ENCODE measurements around the gene CNTN4.

CNTN4 gene

GRCh38 chr3:2597615-2598014, 498.9 kb downstream of the CNTN4 start:
- no peak for DNase-seq (ENCODE audit: low spot score)

GRCh38 chr3:2599471-2599870, 500.8 kb downstream of the CNTN4 start:
- no peak for DNase-seq (ENCODE audit: low spot score)

GRCh38 chr3:2603692-2604289, 505.1 kb downstream of the CNTN4 start:
- DNase-seq (ENCODE audit: low spot score) = no peak

DNA sequence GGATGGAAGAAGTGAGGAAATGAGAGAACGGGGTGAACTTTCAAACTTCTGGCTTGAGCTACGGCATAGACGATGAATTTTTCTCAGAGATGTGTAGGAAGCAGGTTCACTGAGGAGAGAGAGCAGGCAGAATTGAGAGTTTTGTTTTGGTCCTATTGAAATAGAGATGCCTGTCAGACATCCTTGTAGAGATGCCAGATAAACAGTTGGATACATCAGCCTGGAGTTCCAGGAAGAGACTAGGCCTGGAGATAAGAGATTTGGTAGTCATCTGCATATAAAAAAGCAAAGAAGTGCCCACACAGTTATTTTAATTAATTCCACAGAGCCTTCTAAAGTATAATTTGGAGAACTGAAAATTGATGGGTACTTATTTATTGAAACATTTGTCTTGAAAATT, 515.9 kb downstream of the CNTN4 start:
- no peak for DNase-seq (ENCODE audit: low spot score)

- DNase-seq (ENCODE audit: low spot score) = no peak
Observed at GRCh38 chr3:2615080-2615479, 516.4 kb downstream of the CNTN4 start.

DNA sequence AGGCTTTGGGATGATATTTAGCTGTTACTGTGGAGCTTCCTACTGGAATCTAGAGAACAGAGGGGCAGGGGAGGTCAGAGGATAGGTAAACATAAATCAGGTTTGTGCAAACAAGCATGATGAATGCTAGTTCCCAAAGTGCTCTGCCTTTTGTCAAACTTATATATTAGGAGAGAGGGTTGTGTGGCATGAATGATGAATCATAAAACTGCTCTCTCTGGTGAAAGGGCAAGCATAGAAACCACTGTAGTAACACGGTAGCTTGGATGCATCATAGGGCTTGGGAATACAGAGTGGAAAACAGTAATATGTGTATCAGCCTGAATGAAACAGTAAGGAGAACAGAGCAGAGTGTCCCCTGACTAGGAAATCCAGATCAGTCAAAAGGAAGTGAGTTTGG, 524.8 kb downstream of the CNTN4 start:
- no peak for DNase-seq (ENCODE audit: low spot score)

- DNase-seq (ENCODE audit: low spot score) = no peak
Observed at GRCh38 chr3:2628117-2628516, 529.5 kb downstream of the CNTN4 start.

GRCh38 chr3:2635511-2635910, 536.8 kb downstream of the CNTN4 start:
- no peak for DNase-seq (ENCODE audit: low spot score)

DNA sequence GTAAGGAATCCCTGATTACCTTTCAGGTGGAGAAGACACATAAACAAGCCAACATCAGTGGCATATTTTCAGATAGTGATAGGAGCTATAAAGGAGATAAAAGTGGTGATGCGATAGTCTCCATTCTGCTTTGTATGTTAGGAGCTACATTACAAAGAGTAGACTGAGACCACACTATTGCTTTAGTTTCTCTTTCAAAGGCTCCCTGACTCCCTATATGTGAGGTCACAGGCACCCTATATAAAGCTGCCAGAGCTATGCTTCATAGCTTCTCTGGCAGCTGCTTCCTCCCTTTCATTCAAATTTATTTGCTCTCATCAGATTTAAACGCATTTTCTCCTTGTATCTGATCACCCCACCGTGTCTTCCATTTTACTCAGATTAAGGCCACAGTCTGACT, 544.9 kb downstream of the CNTN4 start:
- no peak for DNase-seq (ENCODE audit: low spot score)

- no peak for DNase-seq (ENCODE audit: low spot score)
Observed at GRCh38 chr3:2645001-2645400, 546.3 kb downstream of the CNTN4 start.

DNA sequence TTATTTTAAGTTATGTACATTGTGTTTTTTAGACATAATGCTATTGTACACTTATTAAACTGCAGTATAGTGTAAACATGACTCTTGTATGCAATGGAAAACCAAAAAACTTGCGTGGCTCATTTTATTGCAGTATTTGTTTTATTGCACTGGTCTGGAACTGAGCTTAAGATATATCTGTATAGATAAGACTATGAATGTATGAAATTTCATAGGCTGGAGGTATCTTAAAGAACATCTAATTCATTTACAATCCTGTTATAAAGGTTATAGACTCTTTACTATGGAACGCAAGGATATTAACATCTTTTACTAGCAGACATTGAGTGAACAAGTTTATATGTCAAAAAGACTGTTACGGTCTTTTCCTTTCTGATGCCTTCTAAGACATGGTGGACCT, 552.1 kb downstream of the CNTN4 start:
- no peak for DNase-seq (ENCODE audit: low spot score)

GRCh38 chr3:2652386-2652785, 553.7 kb downstream of the CNTN4 start:
- no peak for DNase-seq (ENCODE audit: low spot score)

DNA sequence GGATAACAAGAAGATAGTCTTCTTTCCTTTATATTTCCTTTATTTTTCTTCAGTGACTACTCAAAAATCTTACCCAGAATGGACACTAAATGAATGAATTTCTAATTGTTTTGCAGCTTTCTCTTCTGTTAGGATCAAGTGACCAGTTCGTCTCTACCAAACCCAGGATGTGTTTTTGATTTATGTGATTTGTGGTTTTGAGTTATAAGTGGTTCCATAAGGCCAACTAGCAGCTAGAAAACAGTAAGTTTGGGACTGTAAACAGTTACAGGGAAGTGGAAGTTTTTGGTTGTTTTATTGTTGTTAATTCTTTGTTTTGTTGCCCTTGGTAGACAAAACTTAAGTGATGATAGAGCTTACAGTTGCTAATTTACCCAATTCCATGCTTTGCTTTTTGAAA, 555.0 kb downstream of the CNTN4 start:
- no peak for DNase-seq (ENCODE audit: low spot score)

- DNase-seq (ENCODE audit: low spot score) = no peak
Observed at GRCh38 chr3:2655229-2655701, 556.6 kb downstream of the CNTN4 start.

DNA sequence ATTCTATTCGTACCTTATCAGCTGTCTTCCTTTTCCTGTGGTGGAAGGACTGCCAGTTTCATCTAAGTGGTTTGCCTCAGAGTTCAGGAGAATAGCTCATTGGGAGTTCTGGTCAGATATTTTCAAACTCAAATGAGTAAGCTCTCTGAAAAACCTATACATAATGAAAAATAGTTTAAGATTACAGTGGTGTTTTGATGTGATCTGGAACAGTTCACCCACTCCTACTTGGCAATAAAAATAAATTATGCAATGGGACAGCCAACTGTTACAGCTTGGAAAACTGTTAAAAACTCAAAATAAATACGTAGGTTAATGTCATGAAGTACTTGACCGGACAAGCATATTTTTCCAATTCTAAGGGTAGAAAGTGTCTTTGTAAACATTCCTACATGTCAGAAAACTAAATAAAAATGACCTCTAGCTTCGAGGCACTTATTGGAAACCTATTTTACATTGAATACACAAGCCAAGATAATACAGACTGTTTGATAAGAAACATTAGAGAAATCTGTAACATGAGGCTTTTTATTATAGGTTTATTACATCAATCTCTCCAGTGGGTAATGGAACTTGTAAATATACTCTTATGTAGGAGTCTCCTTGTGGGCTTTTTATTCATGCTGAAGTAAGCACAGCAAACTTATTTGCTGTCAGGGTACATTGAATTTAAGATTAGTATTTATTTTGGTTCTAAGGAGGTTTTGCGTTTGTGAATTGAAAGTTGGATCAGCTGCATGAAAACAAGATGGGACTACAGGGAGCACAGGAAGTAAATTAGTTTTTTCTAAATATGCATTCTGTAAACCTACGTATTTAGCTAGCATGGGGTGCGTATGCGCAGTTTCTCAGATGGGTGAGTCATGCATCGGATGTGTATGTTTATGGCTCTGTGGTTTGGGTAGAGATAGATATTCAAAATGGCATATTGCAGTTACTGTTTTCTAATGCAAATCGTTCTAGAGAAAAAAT, 558.4 kb downstream of the CNTN4 start:
- DNase-seq (ENCODE audit: low spot score) = no peak

- DNase-seq (ENCODE audit: low spot score) = no peak
Observed at GRCh38 chr3:2657971-2658370, 559.3 kb downstream of the CNTN4 start.

DNA sequence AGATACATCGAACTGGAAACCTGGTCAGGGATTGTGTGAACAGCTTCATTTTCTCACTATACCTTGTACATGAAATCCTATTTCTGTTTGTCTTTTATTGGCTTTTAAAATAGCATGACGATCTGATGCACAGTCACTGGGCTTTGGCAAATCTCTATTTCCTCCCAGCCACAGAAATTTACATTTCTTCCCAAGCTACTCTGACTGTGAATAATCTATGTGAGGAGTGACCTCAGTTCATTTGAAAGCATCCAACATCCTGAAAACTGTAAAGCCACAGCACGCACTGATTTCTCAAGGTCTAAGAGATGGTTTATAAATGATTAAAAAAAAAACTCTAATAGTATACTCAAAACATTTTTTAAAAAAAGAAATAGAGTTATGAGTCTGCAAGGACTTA, 561.2 kb downstream of the CNTN4 start:
- no peak for DNase-seq (ENCODE audit: low spot score)

DNA sequence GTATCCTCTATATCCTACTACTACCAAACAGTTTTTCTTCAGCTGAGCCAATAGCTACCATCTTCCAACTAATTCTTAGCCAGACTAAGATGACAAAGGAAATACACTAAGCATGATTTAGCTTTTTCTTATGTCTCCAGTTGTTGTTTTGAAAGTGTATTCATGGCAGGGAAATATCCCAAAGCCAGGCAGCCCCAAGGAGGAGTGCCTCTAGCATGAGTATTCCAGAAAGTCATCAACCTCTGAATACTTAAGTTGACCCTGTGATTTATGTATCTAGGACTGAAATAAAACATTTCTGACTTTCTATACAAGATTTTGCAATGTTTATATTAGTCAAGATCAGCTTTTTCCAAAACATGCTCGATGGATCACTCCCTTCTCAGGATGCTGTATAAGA, 562.4 kb downstream of the CNTN4 start:
- no peak for DNase-seq (ENCODE audit: low spot score)

- no peak for DNase-seq (ENCODE audit: low spot score)
Observed at GRCh38 chr3:2677501-2677900, 578.8 kb downstream of the CNTN4 start.

- DNase-seq (ENCODE audit: low spot score) = no peak
Observed at GRCh38 chr3:2680236-2680635, 581.6 kb downstream of the CNTN4 start.

- no peak for DNase-seq (ENCODE audit: low spot score)
Observed at GRCh38 chr3:2684046-2684445, 585.4 kb downstream of the CNTN4 start.

DNA sequence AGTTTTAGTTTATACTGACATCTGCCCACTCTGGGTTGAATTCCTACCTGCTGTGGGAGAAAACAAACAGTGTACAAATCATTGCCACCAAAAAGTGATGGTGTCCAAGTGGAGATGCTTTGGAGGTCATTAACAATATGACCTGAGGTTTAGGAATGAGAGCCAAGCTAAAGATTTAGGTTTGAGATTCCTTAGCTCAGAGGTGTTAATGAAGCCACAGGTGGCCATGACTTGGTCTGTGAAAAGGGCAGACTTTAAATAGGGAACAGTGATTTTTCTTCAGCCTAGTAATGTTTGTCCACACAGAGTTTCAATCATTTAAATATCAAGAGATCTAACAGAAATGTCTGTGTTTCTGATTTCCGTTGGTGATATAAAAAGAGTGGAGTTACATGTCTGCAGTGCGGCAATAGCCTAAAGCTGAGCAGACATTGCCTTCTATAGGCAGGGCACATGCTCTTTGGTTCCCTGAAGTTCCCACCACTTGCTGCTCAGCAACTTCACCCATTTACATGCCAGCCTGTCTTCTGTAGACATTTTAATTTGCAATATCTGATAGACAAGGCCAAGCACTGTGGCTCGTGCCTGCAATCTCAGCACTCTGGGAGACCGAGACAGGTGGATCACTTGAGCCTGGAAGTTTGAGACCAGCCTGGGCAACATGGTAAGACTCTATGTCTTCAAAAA, 588.3 kb downstream of the CNTN4 start:
- no peak for DNase-seq (ENCODE audit: low spot score)

GRCh38 chr3:2697589-2697988, 598.9 kb downstream of the CNTN4 start:
- no peak for DNase-seq (ENCODE audit: low spot score)
